ACHN (cell line): Measurements from ENCODE around the gene NDUFAB1.
"Not testable (repeated sequence)": the region's sequence is repeated elsewhere in the genome, so short reads cannot be mapped to it uniquely, and the experiment has no call there.

Experiments
- DNase-seq: peaks from one replicate; pipeline ENCODE4 v3.0.0-alpha.2; 2015
- in situ Hi-C: cut with HindIII; loops from 2 replicates; pipeline ENCODE4 v1.10.0; 2017; ENCODE audit warnings: low sequenced_read_pairs, low pct_ligation_motif_present, low pct_unique_long_range_greater_than_20kb

Gene NDUFAB1

DNA sequence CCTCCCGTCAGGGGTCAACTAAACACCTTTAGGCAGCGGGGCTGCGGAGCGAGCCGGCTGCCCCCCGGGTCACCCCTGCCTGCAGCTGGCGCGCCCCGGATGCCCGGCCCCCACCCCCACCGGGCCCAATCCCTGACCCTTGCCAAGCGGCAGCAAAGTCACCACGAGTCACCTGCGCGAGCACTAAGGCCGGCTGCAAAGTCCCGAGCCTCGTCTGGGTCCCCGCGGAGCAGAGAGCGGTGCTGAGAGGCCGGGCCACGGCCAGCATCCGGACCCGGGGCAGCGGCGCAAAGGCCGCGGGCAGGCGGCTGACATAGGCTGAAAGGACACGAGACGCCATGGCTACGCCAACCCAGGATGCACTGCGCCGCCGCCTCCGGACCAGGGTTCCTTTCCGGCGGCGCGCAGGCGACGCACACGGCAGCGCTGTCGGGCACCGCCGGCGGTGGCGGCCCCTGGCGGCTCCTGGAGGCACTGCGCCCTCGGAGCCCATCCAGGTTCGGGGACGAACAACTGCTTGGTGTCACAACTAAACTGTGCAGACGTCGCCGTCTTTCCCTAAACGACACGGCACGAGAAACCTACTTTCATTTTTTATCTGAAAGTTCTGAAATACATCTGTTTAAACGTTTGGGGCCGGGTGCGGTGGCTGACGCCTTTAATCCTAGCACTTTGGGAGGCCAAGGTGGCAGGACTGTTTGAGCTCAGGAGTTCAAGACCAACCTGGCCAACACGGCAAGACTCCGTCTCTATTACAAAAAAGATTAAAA lies at the start of gene NDUFAB1:
Gene NDUFAB1, minus strand, starts transcription at position 366 of the 770 bp plus-strand sequence. Its CDS starts 26 bp downstream, at position 340.
- DNase-seq = peak; percentile 95
- in situ Hi-C loops = no loop called here

DNA sequence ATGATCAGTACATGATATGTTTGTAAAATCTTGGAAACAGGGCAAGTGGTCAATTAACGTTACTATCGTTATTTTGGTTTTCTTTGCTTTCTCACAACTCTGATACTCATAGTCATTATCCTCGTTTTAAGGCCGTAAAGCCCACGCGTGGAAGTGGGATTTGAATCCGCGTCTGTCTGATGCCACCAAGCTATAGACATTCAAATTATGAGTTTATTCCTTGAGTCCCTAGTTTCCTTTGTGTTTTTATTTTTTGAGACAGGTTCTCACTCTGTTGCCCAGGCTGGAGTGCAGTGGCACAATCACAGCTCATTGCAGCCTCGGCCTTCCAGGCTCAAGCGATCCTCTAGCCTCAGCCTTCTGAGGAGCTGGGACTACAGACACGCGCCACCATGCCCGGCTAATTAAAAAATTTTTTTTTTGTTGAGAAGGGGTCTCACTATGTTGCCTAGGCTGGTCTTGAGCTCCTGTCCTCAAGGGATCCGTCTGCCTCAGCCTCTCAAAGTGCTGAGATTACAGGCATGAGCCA lies 46.2 kb upstream of the NDUFAB1 start:
- DNase-seq = no peak
- in situ Hi-C loops = no loop called here

DNA sequence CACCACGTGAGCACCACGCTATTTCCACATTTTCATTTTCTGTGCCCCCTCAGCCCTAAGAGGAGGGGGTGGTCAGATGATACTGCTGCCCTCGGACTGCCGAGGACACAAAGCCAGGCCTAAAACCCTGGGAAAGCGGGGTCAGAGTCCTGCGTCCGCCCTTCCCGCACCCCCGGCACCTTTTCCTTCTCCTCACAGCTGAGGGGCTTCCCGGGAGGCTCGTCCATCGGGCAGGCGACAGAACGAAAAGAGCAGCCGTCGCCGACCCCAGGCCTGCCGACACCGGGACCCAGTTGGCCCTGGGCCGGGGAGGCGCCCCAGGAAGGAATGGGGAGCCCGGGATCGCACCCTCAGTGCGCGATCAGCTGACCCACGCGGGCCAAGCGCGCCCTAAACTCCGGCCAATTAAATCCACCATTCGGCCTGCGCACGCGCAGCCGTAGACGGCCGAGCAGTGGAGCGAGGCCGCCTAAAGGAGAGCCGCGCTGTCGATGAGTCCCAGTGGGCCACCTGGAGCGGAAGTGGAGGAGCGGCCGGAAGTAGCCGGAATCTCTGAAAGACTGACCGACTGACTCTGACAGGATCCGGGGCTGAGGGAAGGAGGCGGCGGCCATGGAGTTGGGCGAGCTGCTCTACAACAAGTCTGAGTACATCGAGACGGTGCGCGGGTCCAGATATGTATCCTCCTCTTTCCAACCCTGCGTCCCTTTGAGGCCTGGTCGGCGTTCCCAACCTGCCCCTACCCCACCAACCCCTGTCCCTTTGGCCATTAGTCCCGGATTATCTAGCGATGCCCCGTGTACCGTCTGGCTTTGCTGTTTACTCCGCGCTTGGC lies 45.0 kb upstream of the NDUFAB1 start, which contains the start of the genes DCTN5 and PALB2:
Gene DCTN5, plus strand, starts transcription at position 536 of the 835 bp plus-strand sequence. Its CDS starts 77 bp downstream, at position 613.
Gene PALB2, minus strand, starts transcription at position 380 of the 835 bp plus-strand sequence. Its CDS starts 153 bp downstream, at position 227.
- in situ Hi-C loops = no loop called here
- peak; percentile 98 for DNase-seq

DNA sequence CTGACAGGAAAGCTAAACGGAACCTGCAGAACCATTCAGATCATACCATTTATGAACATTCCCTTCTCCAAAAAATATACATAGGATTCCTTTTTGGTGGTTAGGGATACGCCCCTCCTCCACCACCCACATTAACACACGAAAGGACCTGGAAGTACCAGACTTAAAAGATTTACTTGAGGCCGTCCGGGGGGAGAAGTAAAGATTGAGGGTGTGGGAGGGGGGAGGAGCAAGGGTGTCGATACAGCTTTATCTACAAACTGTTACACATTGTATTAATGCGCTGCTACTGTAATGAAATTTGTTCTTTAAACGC lies 44.5 kb upstream of the NDUFAB1 start:
- in situ Hi-C loops = no loop called here
- DNase-seq = no peak

DNA sequence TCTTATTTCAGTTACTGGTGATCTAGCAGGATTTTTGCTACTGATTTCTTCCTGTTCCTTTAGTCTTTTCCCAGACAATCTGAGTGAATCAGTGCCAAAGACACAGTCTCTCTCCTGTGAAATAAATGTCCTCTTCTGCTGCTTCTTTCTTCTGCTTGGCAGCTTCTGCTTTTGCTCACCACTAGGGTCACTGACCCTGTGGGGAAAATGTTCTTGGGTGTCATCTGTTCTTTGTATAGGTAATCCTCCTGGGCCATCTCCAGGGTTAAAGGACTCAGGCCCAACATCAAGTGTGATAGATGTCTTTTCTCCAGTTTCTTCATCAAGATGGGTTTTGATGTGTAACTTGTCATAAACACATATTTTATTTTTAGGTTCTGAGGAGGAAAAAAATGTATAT lies 39.8 kb upstream of the NDUFAB1 start:
- in situ Hi-C loops = no loop called here
- no peak for DNase-seq

DNA sequence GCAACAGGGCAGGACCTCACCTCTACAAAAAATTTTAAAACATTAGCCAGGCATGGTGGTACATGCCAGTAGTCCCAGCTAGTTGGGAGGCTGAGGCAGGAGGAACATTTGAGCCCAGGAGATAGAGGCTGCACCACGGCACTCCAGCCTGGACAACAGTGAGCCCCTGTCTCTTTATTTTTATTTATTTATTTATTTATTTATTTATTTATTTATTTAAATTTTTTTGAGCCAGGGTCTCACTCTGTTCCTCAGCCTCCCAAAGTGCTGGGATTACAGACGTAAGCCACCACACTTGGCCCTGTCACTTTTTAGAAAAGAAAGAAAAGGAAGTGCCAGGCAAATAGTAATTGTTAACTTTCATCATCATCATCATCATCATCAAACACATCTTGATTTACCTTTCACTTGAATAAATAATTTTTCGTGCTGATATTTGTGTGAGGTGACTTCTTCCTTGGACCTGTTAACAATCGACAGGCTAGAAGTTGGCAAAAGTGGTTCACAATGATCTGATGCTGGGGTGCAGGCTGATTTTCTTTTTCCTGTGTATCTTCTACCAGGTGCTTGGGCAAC lies 38.4 kb upstream of the NDUFAB1 start:
- in situ Hi-C loops = no loop called here

DNA sequence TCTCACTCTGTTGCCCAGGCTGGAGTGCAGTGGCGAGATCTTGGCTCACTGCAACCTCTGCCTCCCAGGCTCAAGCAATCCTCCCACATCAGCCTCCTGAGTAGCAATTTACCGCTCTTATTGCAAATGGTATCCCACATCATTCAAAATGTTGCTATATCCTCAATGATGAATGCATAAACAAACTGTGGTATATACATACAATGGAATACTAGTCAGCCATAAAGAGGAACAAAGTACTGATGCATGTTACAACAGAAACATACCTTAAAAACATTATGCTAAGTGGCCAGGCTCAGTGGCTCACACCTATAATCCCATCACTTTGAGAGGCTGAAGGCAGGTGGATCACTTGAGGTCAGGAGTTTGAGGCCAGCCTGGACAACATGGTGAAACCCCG lies 35.8 kb upstream of the NDUFAB1 start:
- DNase-seq, in situ Hi-C loops: not testable (repeated sequence)

More for the DNA sequence above, 38.4 kb upstream of the NDUFAB1 start:
- no peak for DNase-seq

DNA sequence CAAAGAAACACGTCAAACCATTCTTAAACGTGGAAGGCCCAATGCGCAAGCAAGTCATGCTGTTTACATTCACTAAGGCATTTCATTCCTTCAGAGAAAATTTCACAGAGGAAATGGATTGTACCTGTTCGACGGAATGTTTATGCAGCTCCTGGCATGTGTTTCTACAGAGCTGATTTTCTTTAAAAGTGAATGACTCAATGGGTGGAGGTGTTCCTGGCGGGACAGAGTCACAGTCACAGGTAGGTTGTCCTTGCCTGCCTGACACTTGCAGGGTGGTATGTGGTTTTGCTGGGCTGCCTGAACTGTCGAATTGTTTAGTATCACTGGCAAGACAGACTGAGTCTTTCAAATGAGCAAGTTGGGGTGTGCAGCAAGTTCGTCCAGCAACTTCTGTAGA lies 33.4 kb upstream of the NDUFAB1 start:
- in situ Hi-C loops = no loop called here
- no peak for DNase-seq

DNA sequence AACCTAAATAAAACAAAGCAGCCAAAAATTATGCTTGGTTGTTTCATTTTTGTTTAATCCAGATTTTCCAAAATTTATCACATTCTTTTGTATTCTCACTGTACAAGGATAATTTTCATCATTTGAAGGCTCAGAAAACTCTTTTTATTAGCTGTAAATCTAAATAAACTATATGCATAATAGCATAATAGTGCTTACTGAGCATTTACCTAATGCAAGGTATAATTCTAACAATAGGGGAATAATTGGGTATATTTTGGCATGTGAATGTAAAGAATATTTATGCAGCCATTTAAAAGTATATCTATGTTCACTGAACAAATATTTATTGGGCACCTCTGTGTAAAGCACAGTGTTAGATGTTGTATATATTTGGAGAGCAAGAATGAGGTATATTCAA lies 28.0 kb upstream of the NDUFAB1 start:
- in situ Hi-C loops = no loop called here
- no peak for DNase-seq

DNA sequence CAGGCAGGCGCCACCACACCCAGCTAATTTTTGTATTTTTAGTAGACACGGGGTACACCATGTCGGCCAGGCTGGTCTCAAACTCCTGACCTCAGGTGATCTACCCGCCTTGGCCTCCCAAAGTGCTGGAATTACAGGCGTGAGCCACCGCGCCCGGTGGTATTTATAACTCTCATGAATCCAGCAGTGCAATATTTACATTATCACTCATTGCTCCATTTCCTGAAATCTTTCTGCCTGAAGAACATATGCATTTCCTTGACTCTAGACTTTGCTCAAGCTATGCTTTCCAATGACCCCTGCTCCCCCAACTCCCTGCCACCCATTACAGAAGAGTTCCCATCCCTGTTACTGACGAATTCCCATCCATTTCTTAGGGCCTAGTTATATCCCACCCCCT lies 19.7 kb upstream of the NDUFAB1 start:
- in situ Hi-C loops = no loop called here
- no peak for DNase-seq

DNA sequence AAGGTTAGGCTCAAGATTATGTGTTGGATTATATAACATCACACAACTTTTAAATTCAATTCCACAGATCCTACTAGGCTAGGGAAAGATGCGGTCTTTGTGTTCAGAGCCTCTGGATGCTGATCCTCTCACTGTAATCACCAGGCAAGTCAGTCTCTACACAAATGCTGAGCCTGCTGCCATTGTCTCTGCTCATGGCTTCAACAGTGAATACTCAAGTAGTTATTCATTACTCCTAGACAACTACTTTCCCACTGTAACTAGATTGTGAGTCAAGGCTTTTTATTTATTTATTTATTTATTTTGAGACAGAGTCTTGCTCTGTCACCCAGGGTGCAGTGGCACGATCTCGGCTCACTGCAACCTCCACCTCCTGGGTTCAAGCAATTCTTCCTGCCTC lies 15.8 kb upstream of the NDUFAB1 start:
- in situ Hi-C loops = no loop called here
- DNase-seq = no peak

DNA sequence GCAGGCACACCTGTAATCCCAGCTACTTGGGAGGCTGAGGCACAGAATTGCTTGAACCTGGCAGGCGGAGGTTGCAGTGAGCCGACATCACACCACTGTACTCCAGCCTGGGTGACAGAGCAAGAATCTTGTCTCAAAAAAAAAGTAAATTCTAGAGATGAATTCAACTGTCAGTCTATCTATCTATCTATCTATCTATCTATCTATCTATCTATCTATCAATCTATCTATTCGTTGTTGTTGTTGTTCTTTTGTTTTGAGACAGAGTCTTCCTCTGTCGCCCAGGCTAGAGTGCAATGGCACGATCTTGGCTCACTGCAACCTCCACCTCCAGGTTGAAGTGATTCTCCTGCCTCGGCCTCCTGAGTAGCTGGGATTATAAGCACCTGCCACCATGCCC lies 14.8 kb upstream of the NDUFAB1 start:
- in situ Hi-C loops, DNase-seq: not testable (repeated sequence)

DNA sequence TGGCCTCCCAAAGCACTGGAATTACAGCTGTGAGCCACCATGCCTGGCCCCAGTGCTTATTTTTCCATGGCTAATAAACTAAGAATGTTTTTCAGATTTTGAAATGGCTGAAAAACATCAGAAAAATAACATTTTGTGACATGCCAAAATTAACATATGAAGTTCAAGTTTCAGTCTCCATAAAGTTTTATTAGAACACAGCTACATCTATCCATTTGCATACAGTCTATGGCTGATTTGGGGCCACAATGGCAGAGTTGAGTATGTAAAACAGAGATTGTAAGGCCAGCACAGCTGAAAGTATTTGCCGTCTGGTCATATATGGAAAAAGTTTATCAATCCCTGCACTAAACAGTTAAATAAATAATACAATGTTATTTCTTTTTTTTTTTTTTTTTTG lies 13.8 kb upstream of the NDUFAB1 start:
- DNase-seq = no peak
- in situ Hi-C loops = no loop called here

DNA sequence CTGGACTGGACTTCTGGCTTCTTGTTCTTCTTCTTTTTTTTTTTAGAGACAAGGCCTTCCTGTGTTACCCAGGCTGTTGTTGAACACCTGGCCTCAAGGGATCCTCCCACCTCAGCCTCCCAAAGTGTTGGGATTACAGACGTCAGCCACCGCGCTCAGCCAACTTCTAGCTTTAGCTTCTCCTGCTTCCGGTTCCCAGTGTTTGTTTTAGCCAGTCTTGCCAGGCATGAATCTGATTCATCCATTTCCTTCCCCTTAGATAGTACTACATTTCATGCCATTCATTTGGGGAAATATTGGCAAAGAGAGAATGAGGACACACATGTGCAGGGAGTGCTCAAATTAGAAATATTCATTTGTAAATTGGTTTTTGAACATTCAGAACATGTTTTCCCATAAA lies 12.1 kb upstream of the NDUFAB1 start:
- in situ Hi-C loops = no loop called here
- DNase-seq = peak; percentile 67

DNA sequence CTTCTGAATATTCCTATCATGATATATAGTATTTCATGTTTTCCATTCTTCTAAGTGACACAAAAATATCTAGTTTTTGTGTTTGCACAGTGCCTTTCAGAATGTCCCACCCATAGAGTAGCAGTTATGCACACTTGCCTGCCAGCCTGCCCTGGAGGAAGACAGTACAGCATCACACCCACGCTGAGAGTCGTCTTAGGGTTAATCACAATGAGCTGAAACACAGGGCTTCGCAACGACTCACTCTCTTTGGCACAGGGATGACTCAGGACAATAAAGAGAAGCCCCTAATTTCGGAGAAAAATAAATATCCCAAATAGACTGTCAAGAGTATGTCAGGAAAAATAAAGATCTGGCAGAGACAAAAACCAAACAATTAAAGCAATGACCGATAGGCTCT lies 11.6 kb upstream of the NDUFAB1 start:
- peak; percentile 35 for DNase-seq
- in situ Hi-C loops = no loop called here

DNA sequence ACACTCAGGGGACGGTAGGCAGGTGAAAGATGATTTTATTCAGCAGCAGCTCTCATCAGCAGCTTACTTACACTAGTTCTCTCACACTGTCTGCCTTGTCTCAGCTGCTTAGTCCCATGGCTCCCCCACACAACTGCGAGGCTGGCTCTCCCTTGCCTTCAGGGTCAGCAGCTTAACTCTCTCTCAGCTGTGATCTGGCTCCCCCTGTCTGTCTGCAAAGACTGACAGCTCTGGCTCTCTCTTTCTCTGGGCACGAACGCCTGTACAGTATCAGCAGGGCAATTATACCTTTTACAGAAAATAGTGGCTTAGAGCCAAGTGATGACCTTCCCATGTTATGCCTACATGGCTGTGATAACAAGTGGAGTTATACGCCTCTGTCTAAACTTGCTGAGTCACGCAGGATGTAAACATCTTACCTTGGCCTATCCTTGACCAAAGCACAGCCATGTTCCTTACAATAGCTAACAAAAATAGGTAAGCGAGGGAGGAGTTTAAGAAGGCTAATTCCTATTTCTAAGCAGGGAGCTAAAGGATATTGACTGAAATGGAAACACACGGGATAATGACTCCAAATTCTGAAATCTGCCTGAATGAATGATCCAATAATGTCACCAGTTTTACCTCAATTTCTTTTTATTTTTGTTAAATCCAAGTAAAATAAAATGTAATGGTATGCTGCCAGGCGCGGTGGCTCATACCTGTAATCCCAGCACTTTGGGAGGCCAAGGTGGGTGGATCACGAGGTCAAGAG lies 1.1 kb upstream of the NDUFAB1 start:
- in situ Hi-C loops = no loop called here
- DNase-seq = peak; percentile 65

DNA sequence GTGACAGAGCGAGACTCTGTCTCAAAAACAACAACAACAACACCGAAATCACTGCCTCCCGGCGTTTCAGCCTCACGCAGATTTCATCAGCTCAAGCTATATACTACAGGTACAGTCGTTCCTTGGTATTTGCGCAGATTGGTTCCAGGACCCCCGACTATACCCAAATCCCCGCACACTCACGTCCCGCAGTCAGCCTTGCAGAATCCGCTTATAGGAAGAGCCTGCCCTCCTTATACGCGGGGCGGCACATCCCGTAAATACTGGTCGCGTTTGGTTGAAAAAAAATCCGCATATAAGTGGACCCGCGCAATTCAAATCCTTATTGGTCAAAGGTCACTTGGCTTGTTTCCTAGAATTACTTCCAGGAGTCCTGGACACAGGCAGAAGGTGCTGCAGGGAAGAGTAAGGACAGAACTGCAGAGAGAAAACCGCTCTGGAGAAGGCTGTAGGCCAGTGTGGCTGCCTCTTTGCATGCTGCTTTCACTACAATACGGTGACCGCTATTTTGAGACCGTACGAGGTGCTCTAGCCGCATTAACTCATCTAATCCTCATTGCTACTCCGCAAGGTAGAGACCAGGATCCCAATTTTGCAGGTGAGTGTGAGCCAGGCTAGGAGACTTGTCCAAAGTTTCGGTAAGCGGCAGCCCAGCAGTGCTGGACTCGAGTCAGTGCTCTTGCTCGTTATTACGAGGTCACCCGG lies 718 bp downstream of the NDUFAB1 start:
- peak; percentile 24 for DNase-seq
- in situ Hi-C loops = no loop called here

DNA sequence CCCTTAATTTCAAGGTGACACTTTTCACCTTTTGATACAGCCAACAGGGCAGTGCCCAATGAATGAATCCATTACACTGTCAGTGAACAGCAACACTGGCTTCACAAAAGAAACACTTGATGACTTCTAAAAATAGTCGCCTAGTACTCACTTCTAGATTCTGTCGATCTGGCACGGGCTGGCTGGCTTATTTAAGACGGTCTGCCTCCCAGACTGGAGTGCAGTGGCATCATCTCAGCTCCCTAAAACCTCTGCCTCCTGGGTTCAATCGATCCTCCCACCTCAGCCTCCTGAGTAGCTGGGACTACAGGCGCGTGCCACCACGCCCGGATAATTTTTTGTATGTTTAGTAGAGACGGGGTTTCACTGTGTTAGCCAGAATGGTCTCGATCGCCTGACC lies 1.9 kb downstream of the NDUFAB1 start:
- DNase-seq = no peak
- in situ Hi-C loops = no loop called here
